Aorta (tissue), 5 donors: ENCODE measurements around the gene GPR101. TPM values are rescaled to one million over a fixed set of nuclear protein-coding genes. Genes with fewer than 3 reads are reported as not detected.
A peak's percentile ranks its signal among the peaks of the same experiment; 100 is the strongest.
"Not testable (repeated sequence)": the region's sequence is repeated elsewhere in the genome, so short reads cannot be mapped to it uniquely, and the experiment has no call there.

Experiments
- ATAC-seq: fragments of 200-7000 bp; cut with Tn5 transposase; one replicate; pipeline ENCODE4 v1.9.1; 2022; ENCODE audit warnings: moderate library complexity; ENCODE audit not compliant: low FRiP score
- DNase-seq, 2 donors: peaks; one replicate each; pipeline ENCODE4 v3.0.0-alpha.2; 2020
- H3K27ac ChIP-seq, 2 donors: one replicate each; pipeline ENCODE4 v1.5.1; 2013; ENCODE audit warnings: low read length in 2 of 2, mild to moderate bottlenecking in 2 of 2, moderate library complexity in 2 of 2, control low read depth in 1 of 2, inconsistent platforms in 1 of 2, low read depth in 1 of 2
- H3K27me3 ChIP-seq, 2 donors: one replicate each; pipeline ENCODE4 v1.6.1; 2013; ENCODE audit warnings: control low read depth in 1 of 2, low read length in 1 of 2, mild to moderate bottlenecking in 1 of 2, moderate library complexity in 1 of 2; ENCODE audit not compliant: insufficient read depth in 2 of 2, control insufficient read depth in 1 of 2
- H3K36me3 ChIP-seq, 2 donors: one replicate each; pipeline ENCODE4 v1.6.1; 2013; ENCODE audit warnings: control low read depth in 1 of 2, low read length in 1 of 2, mild to moderate bottlenecking in 1 of 2; ENCODE audit not compliant: insufficient read depth in 2 of 2, control insufficient read depth in 1 of 2
- H3K4me1 ChIP-seq, 2 donors: one replicate each; pipeline ENCODE4 v1.6.1; 2013; ENCODE audit warnings: low read length in 2 of 2, control low read depth in 1 of 2, mild to moderate bottlenecking in 1 of 2, moderate library complexity in 1 of 2; ENCODE audit not compliant: insufficient read depth in 2 of 2, control insufficient read depth in 1 of 2
- H3K4me3 ChIP-seq, 2 donors: one replicate each; pipeline ENCODE4 v1.5.1; 2013; ENCODE audit warnings: low read length in 2 of 2, control low read depth in 1 of 2, mild to moderate bottlenecking in 1 of 2
- H3K9me3 ChIP-seq: one replicate; pipeline ENCODE4 v1.6.1; 2013; ENCODE audit warnings: mild to moderate bottlenecking, low read length; ENCODE audit not compliant: control insufficient read depth
- WGBS, 2 donors: extraction: QIAGEN DNeasy Blood & Tissue Kit; methylation state at CpG; one replicate each; pipeline ENCODE4 v1.1.7; 2013; 5-methylcytosine and 5-hydroxymethylcytosine counted together
- intact Hi-C, 2 donors: fragments of 100-400 bp; cut with DNase I; formaldehyde crosslinking; loops; one replicate each; pipeline versions ENCODE4 v1.14.2 to v1.15.0; 2022
- polyA plus RNA-seq, 2 donors: library from polyadenylated mRNA; stranded (reverse); fragments of 200-250 nt; gene quantifications; one replicate each; pipeline ENCODE4 v1.2.3, GENCODE V29; 2013
- total RNA-seq, 2 donors: library from RNA; stranded (reverse); fragmentation: NEBNext Ultra II Directional; extraction: Animal tissue kit (Norgen Biotek cat#: 25700); gene quantifications; one replicate each; pipeline ENCODE4 v1.2.1, GENCODE V29; 2021
- donor health status: healthy with polysubstance abuse.
- donor health status: Bipolar disorder and iron deficiency.
- donor health status: DM: no; HTN: no; CAD: no.
- donor health status: DM: no; HTN: no; CAD: no.
- donor health status: DM: yes; HTN: yes; CAD: no.

The GPR101 gene
- total and polyA plus RNA-seq, 4 donors: not detected

DNA sequence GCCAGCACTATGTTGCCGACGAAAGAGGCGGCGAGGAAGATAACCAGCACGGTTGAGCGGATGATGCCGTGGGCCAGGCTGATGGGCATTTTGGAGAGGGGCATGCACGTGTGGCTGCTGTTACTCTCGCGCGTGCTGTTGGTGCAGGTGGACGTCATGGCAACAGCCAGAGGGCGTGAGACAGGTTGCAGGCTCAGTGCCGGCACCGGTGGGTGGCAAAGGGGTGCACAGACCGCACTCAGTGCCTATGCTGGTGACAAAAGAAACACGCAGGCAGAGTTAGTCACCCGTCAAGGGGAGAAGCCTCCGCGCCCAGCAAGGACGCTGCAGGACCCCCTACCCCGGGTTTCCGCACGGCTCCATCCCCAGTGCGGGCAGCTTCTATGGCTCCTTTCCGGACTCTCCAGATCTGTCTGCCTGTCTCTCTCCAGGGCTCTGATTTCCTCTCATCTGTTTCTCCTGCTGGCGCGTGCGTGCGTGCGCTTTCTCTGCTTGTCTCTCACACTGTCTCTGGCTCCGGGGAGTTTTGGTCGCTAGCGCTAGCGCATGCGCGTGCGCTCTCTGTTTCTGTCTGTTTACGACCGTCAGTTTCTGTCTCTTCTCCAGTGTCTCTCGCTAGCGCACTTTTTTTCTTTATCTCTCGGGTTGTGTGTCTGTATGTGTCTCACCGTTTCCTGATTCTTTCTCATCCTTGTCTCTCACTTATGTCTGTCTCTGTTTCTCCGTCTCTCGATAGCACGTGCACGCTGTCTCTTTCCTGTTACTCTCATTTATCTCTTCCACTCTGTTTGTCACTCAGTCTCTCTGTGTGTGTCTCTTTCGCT is 2.1 kb downstream of the GPR101 start:
- no peak for DNase-seq
- Histone ChIP-seq H3K9me3 (no peaks in the 10 kb centered on the region), H3K36me3 (no peaks in the 10 kb centered on the region), H3K4me3 (peak overlapping the region in 1 of 2 donors; percentile 44), H3K4me1 (no peaks in the 10 kb centered on the region), H3K27me3 (no peaks in the 10 kb centered on the region), H3K27ac (no peak overlapping the region)
- 1 to 33% methylated on average over 49 of the region's 49 CpGs for WGBS, 2 donors
- intact Hi-C loops: no loop called here
- peak; percentile 42 for ATAC-seq

DNA sequence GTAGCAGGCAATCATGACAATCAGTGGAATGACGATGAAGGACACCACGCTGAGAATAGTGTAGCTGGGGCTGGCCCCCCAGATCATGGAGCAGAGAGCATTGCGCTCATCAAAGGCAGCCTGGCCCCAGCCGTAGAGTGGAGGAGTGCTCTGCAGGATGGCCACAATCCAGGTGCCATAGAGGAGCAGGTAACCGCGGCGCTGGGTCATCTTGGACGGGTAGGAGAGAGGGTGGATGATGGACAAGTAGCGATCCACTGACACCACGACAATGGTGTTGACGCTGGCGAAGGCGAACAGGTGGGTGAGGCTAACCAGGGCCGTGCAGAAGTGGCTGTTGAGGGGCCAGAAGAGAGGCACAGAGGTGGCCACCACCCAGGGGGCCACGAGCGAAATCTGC is 2.8 kb downstream of the GPR101 start:
- no peak for ATAC-seq
- DNase-seq: no peak

GRCh38 chrX:137028699-137029098 is 5.1 kb downstream of the GPR101 start:
- no peak for ATAC-seq
- 38 to 59% methylated on average over 2 of the region's 2 CpGs for WGBS, 2 donors
- Histone ChIP-seq H3K27ac (no peak overlapping the region), H3K27me3 (no peaks in the 10 kb centered on the region), H3K4me1 (no peaks in the 10 kb centered on the region), H3K36me3 (no peaks in the 10 kb centered on the region), H3K9me3 (no peaks in the 10 kb centered on the region), H3K4me3 (no peak overlapping the region)
- DNase-seq: no peak
- intact Hi-C loops: no loop called here

More for the DNA sequence above, 2.8 kb downstream of the GPR101 start:
- Histone ChIP-seq H3K27me3 (no peaks in the 10 kb centered on the region), H3K4me1 (no peaks in the 10 kb centered on the region), H3K4me3 (no peak overlapping the region), H3K27ac (no peak overlapping the region), H3K36me3 (no peaks in the 10 kb centered on the region), H3K9me3 (no peaks in the 10 kb centered on the region)
- 14 to 33% methylated on average over 16 of the region's 16 CpGs for WGBS, 2 donors
- intact Hi-C loops: no loop called here

- H3K27ac ChIP-seq: no peak overlapping the region
- no peaks in the 10 kb centered on the region for H3K9me3 ChIP-seq
- H3K36me3 ChIP-seq: no peaks in the 10 kb centered on the region
- DNase-seq (no peak), ATAC-seq (no peak)
- H3K27me3 ChIP-seq: no peaks in the 10 kb centered on the region
- intact Hi-C loops: no loop called here
- no peaks in the 10 kb centered on the region for H3K4me1 ChIP-seq
- 40 to 52% methylated on average over 5 of the region's 5 CpGs for WGBS, 2 donors
- no peak overlapping the region for H3K4me3 ChIP-seq
Measured at GRCh38 chrX:137025930-137026329, 7.9 kb downstream of the GPR101 start.

- intact Hi-C loops, H3K36me3 ChIP-seq, H3K4me3 ChIP-seq, H3K27me3 ChIP-seq, H3K9me3 ChIP-seq, H3K4me1 ChIP-seq, DNase-seq, H3K27ac ChIP-seq, ATAC-seq: not testable (repeated sequence)
- 93 to 94% methylated on average over 5 to 25 of the region's 31 CpGs for WGBS, 2 donors
Measured at GRCh38 chrX:137000236-137000635, 33.6 kb downstream of the GPR101 start.

DNA sequence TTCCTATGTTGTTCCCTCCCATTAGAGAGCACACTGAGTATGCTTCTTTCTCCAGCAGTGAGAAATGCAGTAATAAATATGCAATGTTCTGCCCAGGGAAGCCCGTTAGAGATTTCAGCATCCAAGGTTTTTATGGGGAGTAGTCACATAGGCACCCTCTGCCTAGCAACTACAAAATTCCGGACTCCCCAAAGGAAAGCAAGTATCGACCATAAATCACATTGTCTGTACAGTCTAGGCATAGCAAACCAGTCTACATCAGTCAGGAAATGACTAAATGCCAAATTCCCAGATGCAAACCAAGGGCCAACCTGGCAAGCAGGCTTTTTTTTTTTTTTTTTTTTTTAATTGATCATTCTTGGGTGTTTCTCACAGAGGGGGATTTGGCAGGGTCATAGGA is 34.8 kb downstream of the GPR101 start:
- WGBS, 2 donors: 28 to 29% methylated on average over 3 of the region's 3 CpGs
- no peaks in the 10 kb centered on the region for H3K9me3 ChIP-seq
- DNase-seq: no peak
- ATAC-seq: no peak
- intact Hi-C loops: no loop called here
- H3K27ac ChIP-seq: no peak overlapping the region
- no peaks in the 10 kb centered on the region for H3K4me1 ChIP-seq
- H3K36me3 ChIP-seq: no peaks in the 10 kb centered on the region
- H3K4me3 ChIP-seq: no peak overlapping the region
- no peaks in the 10 kb centered on the region for H3K27me3 ChIP-seq

Other genes starting within 250 kb of the GPR101 start
- 100 to 1,000 TPM; 128 to 131 TPM for gene RBMX, start 153.3 kb downstream of the GPR101 start, total RNA-seq
- gene RBMX, start 153.3 kb downstream of the GPR101 start, polyA plus RNA-seq: 100 to 1,000 TPM in 1 of 2 donors, 10 to 100 TPM in 1; 88.0 to 131 TPM